GM19328 (cell line): Measurements from ENCODE around the gene CUX1.

Experiments used
- ATAC-seq: cut with Tn5 transposase; IDR thresholded peaks from one replicate; pipeline ENCODE4 v1.9.1; 2021; ENCODE audit warnings: mild to moderate bottlenecking, moderate library complexity; ENCODE audit not compliant: unreplicated experiment

CUX1 gene

GRCh38 chr7:102089175-102090098 lies 272.0 kb downstream of the CUX1 start:
- ATAC-seq: no peak

DNA sequence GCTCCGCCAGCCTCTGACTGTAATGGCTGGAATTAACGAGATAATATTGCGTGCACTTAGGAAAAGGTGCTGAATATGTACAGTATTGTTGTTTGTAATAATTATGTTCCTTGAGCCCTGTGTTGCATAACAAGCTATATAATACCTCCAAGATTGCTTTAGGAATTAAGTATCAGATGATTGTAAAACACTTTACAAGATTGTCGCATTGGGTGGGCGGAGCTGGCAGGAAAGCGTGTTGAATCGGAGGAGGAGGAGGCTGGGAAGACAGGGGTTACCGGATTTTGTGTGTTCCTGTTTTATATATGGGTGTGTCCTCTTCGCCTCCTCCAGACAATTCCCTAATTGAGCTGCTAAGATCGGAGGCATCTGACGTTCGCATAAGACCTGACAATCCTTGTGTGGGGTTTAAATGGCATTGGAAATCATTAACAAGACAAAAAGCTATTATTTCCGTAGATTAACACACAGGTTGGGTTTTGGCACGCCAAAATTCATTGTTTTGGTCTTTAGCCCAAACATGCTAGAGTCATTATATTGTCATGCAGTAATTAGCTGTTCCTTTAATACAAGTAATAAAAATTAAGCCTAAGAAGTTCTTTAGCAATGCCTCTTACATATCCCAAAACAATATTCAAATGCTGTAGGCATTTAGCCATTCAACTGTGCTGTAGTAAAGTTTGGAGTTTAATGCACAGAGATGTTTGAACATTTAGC lies 276.3 kb downstream of the CUX1 start:
- no peak for ATAC-seq

DNA sequence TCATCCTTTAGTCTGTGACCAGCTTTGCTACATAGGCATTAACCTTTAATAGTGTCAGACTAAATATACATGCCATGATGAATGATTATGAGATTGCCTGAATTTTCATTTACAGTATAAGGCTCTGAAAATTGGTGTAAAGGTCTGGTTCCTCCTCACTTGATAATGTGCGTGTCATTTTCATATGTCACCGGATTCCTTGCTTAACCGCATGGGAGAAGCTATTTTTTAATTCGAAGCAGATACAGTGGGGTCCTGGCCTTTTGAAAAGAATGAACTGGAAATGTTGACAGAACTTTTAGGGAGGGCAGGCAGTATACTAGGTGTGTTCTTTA lies 276.9 kb downstream of the CUX1 start:
- no peak for ATAC-seq

DNA sequence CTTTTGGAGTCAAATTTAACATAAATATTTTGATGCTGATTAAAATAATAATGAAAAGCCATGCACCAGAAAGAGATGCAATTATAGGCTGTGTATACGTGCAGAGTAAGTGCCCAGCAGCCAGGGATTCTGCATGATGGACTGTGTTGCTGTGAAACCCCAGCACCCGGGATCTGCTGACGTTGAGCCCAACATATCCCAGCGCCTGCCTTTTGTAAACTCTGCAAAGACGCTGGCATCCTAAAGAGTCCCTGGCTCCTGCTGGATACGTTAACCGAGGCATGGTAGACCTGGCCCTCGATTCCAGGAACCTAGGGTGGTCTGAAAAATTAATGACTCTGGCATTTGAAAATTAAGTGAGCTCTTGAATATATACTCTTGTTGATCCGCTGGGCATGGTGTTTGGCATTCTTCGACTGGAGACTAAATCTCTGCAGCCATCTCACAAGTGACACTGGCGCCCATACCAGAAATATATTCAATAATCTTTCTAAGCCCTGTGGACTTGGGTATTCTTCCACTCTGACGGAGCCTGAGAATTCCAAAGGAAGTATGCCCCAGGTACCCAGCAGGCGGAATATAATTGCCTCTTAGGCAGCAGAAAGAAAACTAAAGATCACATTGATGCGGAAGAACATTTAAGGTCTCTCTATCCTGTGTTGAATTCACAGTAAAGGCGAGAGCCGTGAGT lies 278.0 kb downstream of the CUX1 start:
- ATAC-seq: no peak

- no peak for ATAC-seq
Observed at GRCh38 chr7:102096012-102096332, 278.5 kb downstream of the CUX1 start.

- no peak for ATAC-seq
Observed at GRCh38 chr7:102096706-102097427, 279.4 kb downstream of the CUX1 start.

DNA sequence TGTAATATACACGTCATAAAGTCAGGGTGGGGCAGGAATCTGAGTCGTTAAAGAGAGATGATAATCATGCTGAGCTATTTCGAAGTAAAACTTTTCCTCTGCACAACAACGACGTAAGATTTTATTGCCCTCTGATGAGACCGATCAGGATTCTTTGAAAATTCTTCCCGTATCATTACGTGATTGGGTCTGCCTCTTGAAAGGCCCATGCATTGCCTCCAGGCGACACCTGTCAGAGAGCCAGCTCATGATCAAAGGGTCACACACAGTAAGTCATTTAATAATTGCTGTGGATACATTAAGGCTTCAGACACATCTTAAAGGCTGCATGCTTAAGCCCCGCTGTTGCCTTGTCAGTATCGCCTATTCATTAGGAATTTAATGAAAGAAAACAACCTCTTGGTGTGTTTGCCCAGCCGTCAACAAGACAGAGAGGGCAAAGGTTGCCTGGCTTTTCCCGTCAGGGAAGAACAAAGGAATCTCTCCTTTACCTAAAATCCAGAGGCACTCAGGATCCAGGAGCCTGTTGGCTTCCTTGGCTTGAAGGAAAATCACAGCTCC lies 280.3 kb downstream of the CUX1 start:
- ATAC-seq: no peak

DNA sequence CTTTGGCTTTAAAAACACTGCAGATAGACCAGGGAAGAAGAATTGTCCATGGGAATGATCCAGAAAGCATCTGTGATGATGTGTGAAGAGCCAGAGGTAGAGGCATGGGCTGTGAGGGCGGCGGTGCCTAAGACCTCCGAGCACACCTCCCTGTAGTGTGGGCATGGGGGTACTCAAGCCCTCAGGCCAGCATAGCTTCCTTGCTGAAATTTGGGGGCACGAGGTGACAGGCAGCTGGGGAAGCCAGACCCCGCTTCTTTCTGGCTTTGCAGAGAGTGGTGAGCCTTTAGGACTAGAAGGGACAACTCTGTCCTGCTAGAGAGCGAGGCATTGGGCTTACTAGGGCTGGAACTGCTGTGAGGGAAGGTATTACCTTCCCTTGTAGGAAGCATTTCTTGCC lies 281.6 kb downstream of the CUX1 start:
- ATAC-seq: no peak

- no peak for ATAC-seq
Observed at GRCh38 chr7:102099474-102099873, 282.0 kb downstream of the CUX1 start.

DNA sequence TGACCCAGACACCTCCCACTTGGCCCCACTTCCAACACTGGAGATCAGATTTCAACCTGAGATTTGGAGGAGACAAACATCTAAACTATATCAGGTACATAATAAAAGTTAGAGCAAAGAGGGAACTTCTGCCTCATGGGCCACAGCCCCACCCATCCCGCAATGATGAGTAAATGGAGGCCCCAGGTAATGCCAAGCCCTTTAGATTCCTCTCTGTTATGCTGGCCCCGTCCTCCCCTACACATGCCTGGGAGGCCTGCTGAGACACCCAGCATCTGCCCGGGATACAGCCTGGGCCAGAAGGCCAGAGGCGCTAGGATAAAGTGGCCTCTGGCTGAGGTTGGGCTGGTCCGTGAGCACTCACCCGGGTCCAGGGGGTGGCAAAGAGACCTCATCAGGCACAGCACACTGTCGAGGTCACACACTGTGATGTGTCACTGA lies 283.7 kb downstream of the CUX1 start:
- ATAC-seq: no peak

DNA sequence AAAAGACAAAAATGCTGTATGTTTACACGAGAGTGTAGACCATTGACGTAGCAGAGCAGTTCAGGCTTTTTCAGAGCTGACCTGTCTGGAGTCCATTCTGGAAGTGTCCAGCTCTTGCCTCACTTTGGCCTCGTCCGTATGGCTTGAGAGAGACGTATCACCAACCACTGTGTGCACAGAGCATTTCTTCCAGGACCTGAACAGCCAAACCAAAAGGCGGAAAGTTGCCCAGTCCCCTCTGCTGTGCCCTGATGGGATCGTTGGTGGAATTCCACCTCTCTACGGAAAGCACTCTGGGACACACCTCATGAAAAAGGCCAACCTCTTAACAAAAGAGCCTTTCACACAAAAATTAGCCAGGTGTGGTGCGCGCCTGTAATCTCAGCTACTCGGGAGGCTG lies 284.5 kb downstream of the CUX1 start:
- no peak for ATAC-seq

GRCh38 chr7:102103027-102103372 lies 285.6 kb downstream of the CUX1 start:
- no peak for ATAC-seq

GRCh38 chr7:102104245-102104644 lies 286.8 kb downstream of the CUX1 start:
- ATAC-seq: no peak

GRCh38 chr7:102106625-102107024 lies 289.2 kb downstream of the CUX1 start:
- no peak for ATAC-seq

DNA sequence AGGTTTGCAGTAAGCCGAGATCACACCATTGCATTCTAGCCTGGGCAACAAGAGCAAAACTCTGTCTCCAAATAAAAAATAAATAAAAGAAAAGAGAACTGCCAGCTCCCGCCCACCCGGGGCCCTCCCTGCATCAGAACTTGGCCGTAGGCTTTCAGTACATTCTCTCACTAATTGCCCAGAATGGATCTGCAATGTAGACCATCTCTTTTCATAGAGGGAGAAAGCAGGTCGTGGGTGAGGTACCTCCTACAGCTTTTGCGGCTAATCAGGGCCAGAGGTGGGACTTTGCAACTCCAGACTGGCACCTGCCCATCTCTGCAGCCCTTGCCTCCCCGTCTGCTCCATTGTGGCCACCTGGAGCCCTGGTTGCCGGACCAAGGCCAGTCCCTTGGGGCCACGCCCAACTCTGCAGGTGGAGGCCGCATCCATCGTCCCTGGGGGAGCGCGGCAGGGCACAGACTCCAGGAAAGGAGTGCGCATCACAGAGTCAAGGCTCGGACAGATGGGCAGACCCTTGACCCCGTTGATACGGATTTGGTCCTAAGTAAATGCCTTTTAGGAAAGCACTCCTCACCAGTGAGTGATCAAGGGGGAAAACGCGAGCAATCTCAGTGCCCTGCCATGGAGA lies 290.2 kb downstream of the CUX1 start:
- ATAC-seq: no peak

DNA sequence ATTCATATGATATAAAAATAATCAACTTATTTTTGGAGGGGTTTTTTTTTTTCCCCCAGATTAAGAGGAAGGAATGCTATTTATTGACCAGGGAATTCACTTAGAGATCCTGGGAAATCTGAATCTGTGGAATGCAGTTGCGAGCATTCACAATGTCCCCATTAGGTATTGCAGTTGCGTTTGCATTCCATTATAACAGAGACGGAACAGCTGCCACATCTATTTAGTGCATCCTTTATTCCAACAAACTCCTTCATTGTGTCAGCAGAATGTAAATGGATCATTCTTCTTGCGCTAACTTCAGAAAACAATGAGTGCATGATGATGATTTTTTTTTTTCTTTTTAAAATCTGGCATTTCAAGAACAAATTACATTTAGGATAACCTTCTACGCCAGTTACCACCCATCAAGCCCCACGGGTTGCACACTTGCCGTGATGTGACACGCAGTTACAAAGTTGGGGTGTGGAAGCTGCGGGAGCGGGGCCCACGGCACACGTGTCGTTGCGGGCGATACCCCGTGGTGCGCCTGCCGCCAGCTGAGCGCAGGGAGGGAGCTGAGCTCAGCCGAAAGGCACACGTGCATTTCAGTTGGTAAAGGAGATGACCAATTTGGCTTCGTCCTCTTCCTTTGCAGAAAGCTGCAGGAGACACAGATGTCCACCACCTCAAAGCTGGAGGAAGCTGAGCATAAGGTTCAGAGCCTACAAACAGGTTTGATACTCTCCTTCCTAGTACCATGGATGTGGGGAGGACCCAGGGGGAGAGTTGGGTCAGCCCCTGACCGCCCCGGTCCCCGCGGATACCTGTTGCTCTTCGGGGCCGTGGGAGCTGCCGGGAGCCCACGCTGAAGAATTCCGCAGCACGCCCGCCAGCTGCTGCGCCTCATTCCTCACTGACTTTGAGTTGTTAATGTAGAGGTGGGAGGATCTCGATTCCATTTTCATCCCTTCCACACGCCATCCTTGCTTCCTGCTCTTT lies 293.9 kb downstream of the CUX1 start:
- ATAC-seq: no peak

GRCh38 chr7:102115181-102115580 lies 297.8 kb downstream of the CUX1 start:
- ATAC-seq: no peak

GRCh38 chr7:102115931-102116330 lies 298.5 kb downstream of the CUX1 start:
- no peak for ATAC-seq

DNA sequence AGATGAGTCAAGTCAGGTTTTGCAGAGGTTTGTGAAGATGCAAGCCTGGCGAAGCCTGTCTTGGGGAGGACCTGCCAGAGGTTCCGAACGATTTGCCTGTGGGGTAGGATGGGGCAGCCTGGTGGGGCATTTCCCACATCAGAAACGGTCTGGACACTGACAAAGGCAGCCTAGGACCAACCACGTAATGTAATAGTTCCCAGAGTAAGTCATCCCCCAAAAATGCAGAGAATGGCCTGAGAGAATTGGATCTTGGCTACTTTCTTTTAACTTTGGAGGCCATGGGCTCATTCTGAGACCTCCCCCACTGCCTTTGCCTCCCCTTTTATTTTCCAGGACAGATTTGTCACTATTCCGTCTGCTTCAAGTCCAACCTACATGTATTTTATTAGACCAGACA lies 300.3 kb downstream of the CUX1 start:
- no peak for ATAC-seq
